ENCODE results near the gene UBE2K.

DNA sequence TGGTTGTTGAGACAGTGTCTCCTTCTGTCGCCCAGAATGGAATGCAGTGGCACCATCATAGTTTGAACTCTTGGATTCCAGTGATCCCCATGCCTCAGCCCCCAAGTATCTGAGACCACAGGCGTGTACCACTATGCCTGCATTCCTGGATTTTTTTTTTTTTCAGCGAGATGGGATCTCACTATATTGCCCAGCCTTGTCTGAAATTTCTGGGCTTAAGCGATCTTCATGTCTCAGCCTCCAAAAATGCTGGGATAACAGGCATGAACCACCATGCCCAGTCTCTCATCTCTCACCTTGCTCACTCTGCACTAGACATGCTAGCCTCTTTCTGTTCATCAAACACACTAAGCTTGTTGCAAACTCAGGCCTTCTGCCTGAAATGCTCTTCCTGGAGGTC, 104.1 kb downstream of the UBE2K start:
- TF ChIP-seq, protein P1, sequence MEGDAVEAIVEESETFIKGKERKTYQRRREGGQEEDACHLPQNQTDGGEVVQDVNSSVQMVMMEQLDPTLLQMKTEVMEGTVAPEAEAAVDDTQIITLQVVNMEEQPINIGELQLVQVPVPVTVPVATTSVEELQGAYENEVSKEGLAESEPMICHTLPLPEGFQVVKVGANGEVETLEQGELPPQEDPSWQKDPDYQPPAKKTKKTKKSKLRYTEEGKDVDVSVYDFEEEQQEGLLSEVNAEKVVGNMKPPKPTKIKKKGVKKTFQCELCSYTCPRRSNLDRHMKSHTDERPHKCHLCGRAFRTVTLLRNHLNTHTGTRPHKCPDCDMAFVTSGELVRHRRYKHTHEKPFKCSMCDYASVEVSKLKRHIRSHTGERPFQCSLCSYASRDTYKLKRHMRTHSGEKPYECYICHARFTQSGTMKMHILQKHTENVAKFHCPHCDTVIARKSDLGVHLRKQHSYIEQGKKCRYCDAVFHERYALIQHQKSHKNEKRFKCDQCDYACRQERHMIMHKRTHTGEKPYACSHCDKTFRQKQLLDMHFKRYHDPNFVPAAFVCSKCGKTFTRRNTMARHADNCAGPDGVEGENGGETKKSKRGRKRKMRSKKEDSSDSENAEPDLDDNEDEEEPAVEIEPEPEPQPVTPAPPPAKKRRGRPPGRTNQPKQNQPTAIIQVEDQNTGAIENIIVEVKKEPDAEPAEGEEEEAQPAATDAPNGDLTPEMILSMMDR (IDR thresholded peaks at IDR 0.05 in 2 of 3, conservative IDR thresholded peaks at IDR 0.05 in 1 of 3; ENCODE audit: borderline replicate concordance in 1 of 3, insufficient read depth in 1 of 3, low read depth in 2 of 3, low read length in 2 of 3) = no peak
- TF ChIP-seq ZNF274 (IDR thresholded peaks at IDR 0.05; ENCODE audit: low read depth, low read length) = no peak
- TF ChIP-seq POLR2A (IDR thresholded peaks at IDR 0.05; ENCODE audit: borderline replicate concordance, extremely low read depth, insufficient read depth, insufficient read length) = no peak
- TF ChIP-seq POLR2AphosphoS5 (IDR thresholded peaks at IDR 0.05; ENCODE audit: low read depth, low read length) = no peak
- no peak for TF ChIP-seq YY1 (IDR thresholded peaks at IDR 0.05; ENCODE audit: extremely low read depth, insufficient replicate concordance, low read depth, low read length)
- TF ChIP-seq RAD21 (IDR thresholded peaks at IDR 0.05; ENCODE audit: low read depth) = no peak
- no peak for TF ChIP-seq JUND (IDR thresholded peaks at IDR 0.05)
- no peak for TF ChIP-seq EGR1 (IDR thresholded peaks at IDR 0.05; ENCODE audit: low read depth)
- TF ChIP-seq EZH2 (IDR thresholded peaks at IDR 0.05) = no peak
- no peak for TF ChIP-seq ZBTB33 (IDR thresholded peaks at IDR 0.05; ENCODE audit: extremely low read depth, insufficient replicate concordance, low read length)
- no peak for TF ChIP-seq SRF (IDR thresholded peaks at IDR 0.05; ENCODE audit: low read depth)
